Transverse colon (tissue), 4 donors: ENCODE results near the gene INTS11. TPM values are rescaled to one million over a fixed set of nuclear protein-coding genes. Genes with fewer than 3 reads are reported as not detected.

Experiments used
- DNase-seq: peaks from one replicate; pipeline ENCODE4 v3.0.0-alpha.2; 2019
- H3K27ac ChIP-seq, 4 donors: fragments of 200-600 bp; sonication (generic); 2 replicates each; pipeline ENCODE4 v1.5.1; 2016 to 2018; ENCODE audit warnings: inconsistent platforms in 4 of 4
- H3K27me3 ChIP-seq: fragments of 200-600 bp; sonication (generic); 2 replicates; pipeline ENCODE4 v1.5.1; 2017; ENCODE audit warnings: inconsistent platforms
- H3K36me3 ChIP-seq, 4 donors: fragments of 200-600 bp; sonication (generic); 2 replicates each; pipeline ENCODE4 v1.5.1; 2017 to 2019; ENCODE audit warnings: inconsistent platforms in 4 of 4
- H3K4me1 ChIP-seq, 4 donors: fragments of 200-600 bp; sonication (generic); 2 replicates each; pipeline ENCODE4 v1.5.1; 2017 to 2020; ENCODE audit warnings: inconsistent platforms in 4 of 4
- H3K4me3 ChIP-seq, 4 donors: fragments of 200-600 bp; sonication (generic); 1 replicate in 1 of 4; 2 replicates in 3 of 4; pipeline versions ENCODE4 v1.5.1 to v1.6.1; 2017 to 2019; ENCODE audit warnings: inconsistent platforms in 4 of 4
- H3K9me3 ChIP-seq, 2 donors: fragments of 200-600 bp; sonication (generic); 2 replicates each; pipeline ENCODE4 v1.5.1; 2017 to 2019; ENCODE audit warnings: inconsistent platforms in 2 of 2
- CTCF ChIP-seq, 5 experiments: fragments of 200-600 bp in 3 of 5; fragments of 450-650 bp in 2 of 5; sonication (generic) in 3 of 5; IDR thresholded peaks; 1 replicate in 2 of 5; 2 replicates in 3 of 5; pipeline ENCODE4 v1.5.1; 2016 to 2017; ENCODE audit warnings: antibody characterized with exemption in 5 of 5, inconsistent platforms in 3 of 5, mild to moderate bottlenecking in 2 of 5, moderate library complexity in 1 of 5
- EP300 ChIP-seq: sonication (generic); formaldehyde crosslinking; IDR thresholded peaks from one replicate; pipeline ENCODE4 v1.6.1; 2017; ENCODE audit warnings: antibody characterized with exemption, low read depth
- POLR2A ChIP-seq: fragments of 450-650 bp; IDR thresholded peaks from one replicate; pipeline ENCODE4 v1.6.1; 2016; ENCODE audit warnings: antibody characterized with exemption, mild to moderate bottlenecking, moderate library complexity
- POLR2AphosphoS5 ChIP-seq, 3 donors: sonication (generic); formaldehyde crosslinking; IDR thresholded peaks; one replicate each; pipeline ENCODE4 v1.6.1; 2016; ENCODE audit warnings: antibody characterized with exemption in 3 of 3
- WGBS, 2 donors: methylation state at CpG; one replicate each; pipeline ENCODE4 v1.1.5; 2018; ENCODE audit warnings: low coverage in 1 of 2; 5-methylcytosine and 5-hydroxymethylcytosine counted together
- in situ Hi-C, 4 donors: fragments of 200-750 bp; cut with MboI; loops; one replicate each; pipeline versions ENCODE4 v1.15.0 to v1.15.1; 2017; ENCODE audit warnings: low sequenced_read_pairs in 3 of 4, low pct_ligation_motif_present in 1 of 4, low pct_unique_long_range_greater_than_20kb in 1 of 4
- intact Hi-C: fragments of 100-400 bp; cut with DNase I; formaldehyde crosslinking; loops from one replicate; pipeline ENCODE4 v1.15.1; 2023; ENCODE audit warnings: low total_unique reads
- total RNA-seq, 4 donors: library from RNA; depleted of rRNA; stranded (reverse); fragments of >200 nt; gene quantifications; one replicate each; pipeline ENCODE4 v1.1.0, GENCODE V29; 2016

The INTS11 gene
- total RNA-seq, 4 donors from 2014 or later, result 118 to 424 (median 140) TPM

- Histone ChIP-seq H3K9me3 (no peaks in the 10 kb centered on the region), H3K27me3 (no peaks in the 10 kb centered on the region), H3K4me1 (peaks cover 11 to 28% (median 23%) of the 10 kb centered on the region in 4 donors), H3K27ac (no peak overlapping the region), H3K4me3 (no peak overlapping the region), H3K36me3 (peaks cover 0 to 18% (median 8%) of the 10 kb centered on the region in 4 donors)
- 88% methylated on average over 22 of the region's 22 CpGs; no CpG with 5 or more reads in 1 of the 2 donors for WGBS, 2 donors
- TF ChIP-seq POLR2AphosphoS5 (IDR thresholded peaks at IDR 0.05) (no peak), EP300 (no peak), CTCF (IDR thresholded peaks at IDR 0.05) (no peak), POLR2A (no peak)
- intact Hi-C loops (no loop called here), in situ Hi-C loops (no loop called here)
- DNase-seq, result no peak
Observed at GRCh38 chr1:1311107-1312104, 13.1 kb downstream of the INTS11 start.

- no peaks in the 10 kb centered on the region for H3K27me3 ChIP-seq
- no peak for TF ChIP-seq EP300
- no peak for DNase-seq
- intact Hi-C loops, result no loop called here
- H3K36me3 ChIP-seq, result peaks cover 0 to 18% (median 8%) of the 10 kb centered on the region in 4 donors
- H3K4me1 ChIP-seq, result peaks cover 19 to 32% (median 30%) of the 10 kb centered on the region in 4 donors
- 82% methylated on average over 19 of the region's 21 CpGs; no CpG with 5 or more reads in 1 of the 2 donors for WGBS, 2 donors
- no peaks in the 10 kb centered on the region for H3K9me3 ChIP-seq
- H3K27ac ChIP-seq, result peak overlapping the region in 2 of 4 donors; percentile 96 to 97
- in situ Hi-C loops, result no loop called here
- no peak overlapping the region for H3K4me3 ChIP-seq
Observed at GRCh38 chr1:1310476-1311053, 13.9 kb downstream of the INTS11 start.

GRCh38 chr1:1310109-1310385 is 14.4 kb downstream of the INTS11 start:
- WGBS, 2 donors, result 81% methylated on average over 3 of the region's 3 CpGs; no CpG with 5 or more reads in 1 of the 2 donors

More at GRCh38 chr1:1310109-1310385, 14.4 kb downstream of the INTS11 start:
- TF ChIP-seq POLR2AphosphoS5 (IDR thresholded peaks at IDR 0.05), result no peak
- no peak for TF ChIP-seq CTCF (IDR thresholded peaks at IDR 0.05)
- TF ChIP-seq EP300, result no peak
- Histone ChIP-seq H3K36me3 (peaks cover 0 to 18% (median 8%) of the 10 kb centered on the region in 4 donors), H3K9me3 (no peaks in the 10 kb centered on the region), H3K4me1 (peaks cover 24 to 38% (median 36%) of the 10 kb centered on the region in 4 donors), H3K4me3 (no peak overlapping the region), H3K27me3 (no peaks in the 10 kb centered on the region), H3K27ac (peak overlapping the region in 3 of 4 donors; percentile 96 to 97 (median 96))
- intact Hi-C loops, result no loop called here
- no peak for DNase-seq
- in situ Hi-C loops, result no loop called here
